NT2/D1 (cell line): ENCODE results near the gene CACNA2D4.
"Not testable (repeated sequence)": the region's sequence is repeated elsewhere in the genome, so short reads cannot be mapped to it uniquely, and the experiment has no call there.

Experiments
- DNase-seq: peaks from one replicate; pipeline ENCODE4 v3.0.0-alpha.2; 2011; ENCODE audit warnings: low read depth, low spot score
- H3K27me3 ChIP-seq: 2 replicates; pipeline ENCODE4 v1.6.0; 2011; ENCODE audit warnings: mild to moderate bottlenecking; ENCODE audit not compliant: insufficient read length, insufficient read depth
- H3K36me3 ChIP-seq: 2 replicates; pipeline ENCODE4 v1.6.1; 2011; ENCODE audit warnings: mild to moderate bottlenecking, low read length, mixed read lengths; ENCODE audit not compliant: insufficient read depth, insufficient read length
- H3K4me1 ChIP-seq: 2 replicates; pipeline ENCODE4 v1.5.1; 2011; ENCODE audit not compliant: insufficient read depth, insufficient read length
- H3K4me3 ChIP-seq: 2 replicates; pipeline ENCODE4 v1.5.1; 2011; ENCODE audit warnings: low read depth; ENCODE audit not compliant: insufficient read length
- H3K9ac ChIP-seq: 2 replicates; pipeline ENCODE4 v1.6.0; 2011; ENCODE audit warnings: low read depth; ENCODE audit not compliant: insufficient read length
- H3K9me3 ChIP-seq: 2 replicates; pipeline ENCODE4 v1.5.1; 2011; ENCODE audit warnings: mild to moderate bottlenecking, low read length; ENCODE audit not compliant: insufficient read depth
- SUZ12 ChIP-seq: IDR thresholded peaks from 2 replicates; pipeline ENCODE4 v1.6.1; 2011; ENCODE audit not compliant: insufficient read length, insufficient read depth; ENCODE audit errors: extremely low read depth
- YY1 ChIP-seq: IDR thresholded peaks from 2 replicates; pipeline ENCODE4 v1.6.1; 2011; ENCODE audit not compliant: insufficient read length, insufficient read depth
- ZNF274 ChIP-seq: IDR thresholded peaks from 2 replicates; pipeline ENCODE4 v1.6.1; 2011; ENCODE audit warnings: mild to moderate bottlenecking, low read depth, low read length

Gene CACNA2D4

GRCh38 chr12:1949771-1950470 is 31.5 kb upstream of the CACNA2D4 start:
- no peak overlapping the region for H3K9ac ChIP-seq
- no peak for TF ChIP-seq ZNF274
- TF ChIP-seq YY1: no peak
- TF ChIP-seq SUZ12: no peak
- no peak overlapping the region for H3K4me3 ChIP-seq
- H3K27me3 ChIP-seq: no peaks in the 10 kb centered on the region
- peaks cover 89% of the 10 kb centered on the region for H3K36me3 ChIP-seq
- H3K9me3 ChIP-seq: peaks cover 5% of the 10 kb centered on the region; the same call in 1 of the 2 replicates
- DNase-seq: no peak
- H3K4me1 ChIP-seq: peaks cover 3% of the 10 kb centered on the region

GRCh38 chr12:1948883-1949282 is 30.4 kb upstream of the CACNA2D4 start:
- peaks cover 83% of the 10 kb centered on the region for H3K36me3 ChIP-seq
- peaks cover 5% of the 10 kb centered on the region; the same call in 1 of the 2 replicates for H3K9me3 ChIP-seq
- H3K27me3 ChIP-seq: no peaks in the 10 kb centered on the region
- TF ChIP-seq YY1: no peak
- no peak for TF ChIP-seq SUZ12
- TF ChIP-seq ZNF274: no peak
- H3K9ac ChIP-seq: no peak overlapping the region
- peaks cover 3% of the 10 kb centered on the region for H3K4me1 ChIP-seq
- no peak overlapping the region for H3K4me3 ChIP-seq
- DNase-seq: no peak

GRCh38 chr12:1947081-1947480 is 28.6 kb upstream of the CACNA2D4 start:
- Histone ChIP-seq H3K36me3 (peaks cover 65% of the 10 kb centered on the region), H3K9me3 (peaks cover 5% of the 10 kb centered on the region; the same call in 1 of the 2 replicates), H3K9ac (no peak overlapping the region), H3K4me3 (no peak overlapping the region), H3K27me3 (no peaks in the 10 kb centered on the region), H3K4me1 (peaks cover 3% of the 10 kb centered on the region)
- TF ChIP-seq SUZ12 (no peak), ZNF274 (no peak), YY1 (no peak)
- DNase-seq: peak; percentile 87

GRCh38 chr12:1946296-1946695 is 27.8 kb upstream of the CACNA2D4 start:
- peaks cover 61% of the 10 kb centered on the region for H3K36me3 ChIP-seq
- no peaks in the 10 kb centered on the region for H3K27me3 ChIP-seq
- H3K9ac ChIP-seq: no peak overlapping the region
- no peak overlapping the region for H3K4me3 ChIP-seq
- no peak for DNase-seq
- peaks cover 5% of the 10 kb centered on the region; the same call in 1 of the 2 replicates for H3K9me3 ChIP-seq
- no peak for TF ChIP-seq SUZ12
- peaks cover 3% of the 10 kb centered on the region for H3K4me1 ChIP-seq

GRCh38 chr12:1945502-1945901 is 27.1 kb upstream of the CACNA2D4 start:
- H3K27me3 ChIP-seq, H3K4me3 ChIP-seq, DNase-seq, H3K4me1 ChIP-seq, H3K9ac ChIP-seq, H3K9me3 ChIP-seq: not testable (repeated sequence)
- H3K36me3 ChIP-seq: peaks cover 54% of the 10 kb centered on the region

- peaks cover 3% of the 10 kb centered on the region for H3K4me1 ChIP-seq
- peaks cover 41% of the 10 kb centered on the region for H3K36me3 ChIP-seq
- H3K9ac ChIP-seq: peak overlapping the region; percentile 12
- no peak overlapping the region for H3K4me3 ChIP-seq
- no peaks in the 10 kb centered on the region for H3K27me3 ChIP-seq
- peak; percentile 96 for DNase-seq
- no peaks in the 10 kb centered on the region for H3K9me3 ChIP-seq
- TF ChIP-seq SUZ12 (no peak), YY1 (no peak), ZNF274 (no peak)
These were observed 21.6 kb upstream of the CACNA2D4 start for GRCh38 chr12:1939801-1940607.

- Histone ChIP-seq H3K36me3 (peaks cover 41% of the 10 kb centered on the region), H3K9ac (no peak overlapping the region), H3K27me3 (no peaks in the 10 kb centered on the region), H3K4me1 (peaks cover 3% of the 10 kb centered on the region), H3K9me3 (no peaks in the 10 kb centered on the region), H3K4me3 (no peak overlapping the region)
- no peak for TF ChIP-seq SUZ12
- no peak for TF ChIP-seq YY1
- no peak for TF ChIP-seq ZNF274
- DNase-seq: no peak
These were observed 20.9 kb upstream of the CACNA2D4 start for GRCh38 chr12:1939331-1939730.
